GM21737 (cell line): ENCODE measurements around the gene MASTL.

Experiments
- ATAC-seq: cut with Tn5 transposase; IDR thresholded peaks from one replicate; pipeline ENCODE4 v1.9.1; 2021; ENCODE audit warnings: mild to moderate bottlenecking, moderate library complexity; ENCODE audit not compliant: unreplicated experiment

The MASTL gene

GRCh38 chr10:27225011-27225590, 69.9 kb downstream of the MASTL start:
- no peak for ATAC-seq

GRCh38 chr10:27225642-27226257, 70.6 kb downstream of the MASTL start:
- ATAC-seq, result no peak

GRCh38 chr10:27230022-27230421, 74.9 kb downstream of the MASTL start:
- no peak for ATAC-seq

- no peak for ATAC-seq
Measured at GRCh38 chr10:27235706-27236105, 80.6 kb downstream of the MASTL start.
